SK-N-SH (cell line): ENCODE results near the gene MOCOS. TPM values are rescaled to one million over a fixed set of nuclear protein-coding genes. Genes with fewer than 3 reads are reported as not detected.

Experiments
- CTCF ChIA-PET: fragments of 300-600, 350-600 bp; formaldehyde crosslinking; extraction: SDS; loops from one replicate; lab custom pipeline; 2021; lab: Yijun Ruan, JAX
- POLR2A ChIA-PET: fragments of 350-600 bp; sonication (Branson Sonifier 250); formaldehyde crosslinking; extraction: SDS; loops from one replicate; lab custom pipeline; 2020; ENCODE audit warnings: antibody characterized with exemption, inconsistent platforms; lab: Yijun Ruan, JAX
- DNase-seq: peaks from one replicate; pipeline ENCODE4 v3.0.0; 2012
- H2AFZ ChIP-seq: fragments of 200-600 bp; sonication (generic); 2 replicates; pipeline ENCODE4 v1.8.1; 2016; ENCODE audit warnings: antibody characterized with exemption, mild to moderate bottlenecking, low read depth
- H3F3A ChIP-seq: fragments of 200-600 bp; sonication (generic); replicated peaks from 2 replicates; pipeline ENCODE3; 2016; ENCODE audit warnings: antibody characterized with exemption, mild to moderate bottlenecking; ENCODE audit not compliant: insufficient read depth
- H3K27ac ChIP-seq, 2 experiments: fragments of 200-500 bp in 1 of 2; fragments of 200-600 bp in 1 of 2; sonication (Bioruptor generic) in 1 of 2; sonication (generic), shearing (Covaris generic) in 1 of 2; 2 replicates each; pipeline versions ENCODE4 v1.5.1 to v1.6.1; 2014 to 2016; ENCODE audit warnings: low read depth in 2 of 2, inconsistent platforms in 1 of 2, low read length in 1 of 2, mild to moderate bottlenecking in 1 of 2, mixed read lengths in 1 of 2
- H3K27me3 ChIP-seq: fragments of 200-600 bp; sonication (generic), shearing (Covaris generic); 2 replicates; pipeline ENCODE4 v1.6.1; 2016; ENCODE audit warnings: mixed run types; ENCODE audit not compliant: insufficient read depth
- H3K36me3 ChIP-seq, 2 experiments: fragments of 200-500 bp in 1 of 2; fragments of 200-600 bp in 1 of 2; sonication (Bioruptor generic) in 1 of 2; sonication (generic) in 1 of 2; replicated peaks in 1 of 2; 2 replicates each; pipeline versions ENCODE3 to v1.5.1; 2014 to 2016; ENCODE audit warnings: low read length in 1 of 2, mild to moderate bottlenecking in 1 of 2; ENCODE audit not compliant: insufficient read depth in 2 of 2, control insufficient read depth in 1 of 2
- H3K4me1 ChIP-seq, 2 experiments: fragments of 200-500 bp in 1 of 2; fragments of 200-600 bp in 1 of 2; sonication (Bioruptor generic) in 1 of 2; sonication (generic), shearing (Covaris generic) in 1 of 2; 2 replicates each; pipeline versions ENCODE4 v1.5.1 to v1.6.1; 2014 to 2016; ENCODE audit warnings: low read depth in 1 of 2, low read length in 1 of 2, mixed run types in 1 of 2; ENCODE audit not compliant: insufficient read depth in 2 of 2, control insufficient read depth in 1 of 2
- H3K4me2 ChIP-seq: fragments of 200-600 bp; sonication (generic), shearing (Covaris generic); 2 replicates; pipeline ENCODE4 v1.6.1; 2017; ENCODE audit warnings: mixed run types
- H3K4me3 ChIP-seq, 2 experiments: fragments of 200-500 bp in 1 of 2; fragments of 200-600 bp in 1 of 2; sonication (Bioruptor generic) in 1 of 2; sonication (generic), shearing (Covaris generic) in 1 of 2; 2 replicates each; pipeline versions ENCODE4 v1.5.1 to v1.8.1; 2014 to 2016; ENCODE audit warnings: low read depth in 2 of 2, inconsistent platforms in 1 of 2, low read length in 1 of 2, mild to moderate bottlenecking in 1 of 2, mixed read lengths in 1 of 2, moderate library complexity in 1 of 2
- H3K79me2 ChIP-seq: fragments of 200-600 bp; sonication (generic); 2 replicates; pipeline ENCODE4 v1.8.1; 2017; ENCODE audit warnings: mild to moderate bottlenecking; ENCODE audit not compliant: insufficient read depth
- H3K9ac ChIP-seq: fragments of 200-600 bp; sonication (generic); 2 replicates; pipeline ENCODE4 v1.6.1; 2017; ENCODE audit warnings: mixed run types
- H3K9me2 ChIP-seq: fragments of 200-600 bp; sonication (generic); 2 replicates; pipeline ENCODE4 v1.6.1; 2017; ENCODE audit warnings: mixed run types
- H3K9me3 ChIP-seq: fragments of 200-600 bp; sonication (generic); 2 replicates; pipeline ENCODE4 v1.6.1; 2017; ENCODE audit warnings: mixed run types, mild to moderate bottlenecking, moderate library complexity
- H4K20me1 ChIP-seq: fragments of 200-600 bp; sonication (generic); 2 replicates; pipeline ENCODE4 v1.6.1; 2017; ENCODE audit warnings: mild to moderate bottlenecking, mixed run types; ENCODE audit not compliant: insufficient read depth
- CHD2 ChIP-seq: fragments of 150-350 bp; IDR thresholded peaks from 2 replicates; pipeline ENCODE4 v1.6.1; 2018; ENCODE audit warnings: low read length; ENCODE audit not compliant: partially characterized antibody
- ELF1 ChIP-seq: IDR thresholded peaks from 2 replicates; pipeline ENCODE4 v1.4.0; 2012
- EP300 ChIP-seq, 2 experiments: IDR thresholded peaks; 2 replicates each; pipeline versions ENCODE4 v1.4.0 to v1.6.1; 2012; ENCODE audit warnings: borderline replicate concordance in 1 of 2, low read depth in 1 of 2, low read length in 1 of 2
- FOSL2 ChIP-seq: IDR thresholded peaks from 2 replicates; pipeline ENCODE4 v1.4.0; 2012; ENCODE audit warnings: low read depth, mild to moderate bottlenecking, moderate library complexity, borderline replicate concordance
- FOXJ3 ChIP-seq: sonication (generic); formaldehyde crosslinking; IDR thresholded peaks from 2 replicates; pipeline ENCODE4 v1.5.1; 2020; ENCODE audit warnings: mild to moderate bottlenecking, missing genetic modification reagents
- FOXM1 ChIP-seq: IDR thresholded peaks from 2 replicates; pipeline ENCODE4 v1.4.0; 2012; ENCODE audit warnings: low read depth, mild to moderate bottlenecking
- IRF3 ChIP-seq: fragments of 150-350 bp; IDR thresholded peaks from 2 replicates; pipeline ENCODE4 v1.6.1; 2016; ENCODE audit warnings: mild to moderate bottlenecking, low read depth, low read length
- JUND ChIP-seq: IDR thresholded peaks from 2 replicates; pipeline ENCODE4 v1.4.0; 2012
- MEF2A ChIP-seq: IDR thresholded peaks from 2 replicates; pipeline ENCODE4 v1.4.0; 2012; ENCODE audit warnings: low read depth, borderline replicate concordance
- RAD21 ChIP-seq: IDR thresholded peaks from 2 replicates; pipeline ENCODE4 v1.6.1; 2012; ENCODE audit warnings: mild to moderate bottlenecking, low read length
- RCOR1 ChIP-seq: fragments of 150-350 bp; IDR thresholded peaks from 2 replicates; pipeline ENCODE4 v1.6.1; 2017; ENCODE audit warnings: antibody characterized with exemption, low read length
- REST ChIP-seq: IDR thresholded peaks from 2 replicates; pipeline ENCODE4 v1.6.1; 2012; ENCODE audit warnings: mild to moderate bottlenecking, low read depth, low read length, moderate library complexity
- RXRA ChIP-seq: IDR thresholded peaks from 2 replicates; pipeline ENCODE4 v1.4.0; 2012; ENCODE audit warnings: low read depth, mild to moderate bottlenecking, borderline replicate concordance
- SIN3A ChIP-seq: IDR thresholded peaks from 2 replicates; pipeline ENCODE4 v1.6.1; 2012; ENCODE audit warnings: low read depth, mild to moderate bottlenecking, low read length, moderate library complexity, borderline replicate concordance
- SMC3 ChIP-seq: IDR thresholded peaks from 2 replicates; pipeline ENCODE4 v1.6.1; 2012; ENCODE audit warnings: low read depth, low read length, improper control_type of control experiment
- WGBS: methylation state at CpG from one replicate; pipeline ENCODE4 v1.1.6; 2017; ENCODE audit warnings: low lambda C conversion rate; 5-methylcytosine and 5-hydroxymethylcytosine counted together
- polyA plus RNA-seq, 3 experiments: library from polyadenylated mRNA; depleted of rRNA; stranded (reverse); fragments of >200 nt; gene quantifications; 2 replicates each; pipeline ENCODE4 v1.2.3, GENCODE V29; 2012
- TF ChIP-seq, protein P1 (sequence below): IDR thresholded peaks from 2 replicates; pipeline ENCODE4 v1.4.0; 2012; ENCODE audit warnings: low read depth, borderline replicate concordance
- TF ChIP-seq, protein P2 (sequence below): IDR thresholded peaks from 2 replicates; pipeline ENCODE4 v1.4.0; 2012; ENCODE audit warnings: low read depth, borderline replicate concordance

The MOCOS gene
- polyA plus RNA-seq, 1 of the 3 experiments (the other 2 are of a cell fraction), result 1.2 TPM

DNA sequence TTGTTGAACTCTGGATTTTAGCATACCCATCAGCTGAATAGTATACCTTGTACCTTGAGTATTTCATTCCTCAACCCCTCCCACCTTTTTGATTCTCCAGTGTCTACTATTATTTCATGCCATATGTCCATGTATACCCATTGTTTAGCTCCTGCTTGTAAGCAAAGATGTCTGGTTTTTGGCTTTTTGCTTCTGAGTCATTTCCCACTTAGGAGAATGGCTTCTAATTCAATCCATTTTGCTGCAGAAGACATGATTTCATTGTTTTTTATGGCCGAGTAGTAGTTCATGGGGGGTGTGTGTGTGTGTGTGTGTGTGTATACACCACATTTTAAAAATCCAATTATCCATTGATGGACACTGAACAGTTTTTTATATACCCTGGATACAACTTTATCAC is 24.3 kb upstream of the MOCOS start:
- TF ChIP-seq RCOR1 (no peak), ELF1 (no peak), JUND (no peak), EP300 (IDR thresholded peaks at IDR 0.05; ENCODE audit: borderline replicate concordance in 1 of 2, low read depth in 1 of 2, low read length in 1 of 2) (no peak), FOXM1 (no peak), CHD2 (no peak), IRF3 (no peak), REST (no peak), MEF2A (no peak), FOSL2 (no peak), SMC3 (no peak), RAD21 (no peak), RXRA (no peak), SIN3A (no peak), FOXJ3 (no peak)
- TF ChIP-seq, protein P1, sequence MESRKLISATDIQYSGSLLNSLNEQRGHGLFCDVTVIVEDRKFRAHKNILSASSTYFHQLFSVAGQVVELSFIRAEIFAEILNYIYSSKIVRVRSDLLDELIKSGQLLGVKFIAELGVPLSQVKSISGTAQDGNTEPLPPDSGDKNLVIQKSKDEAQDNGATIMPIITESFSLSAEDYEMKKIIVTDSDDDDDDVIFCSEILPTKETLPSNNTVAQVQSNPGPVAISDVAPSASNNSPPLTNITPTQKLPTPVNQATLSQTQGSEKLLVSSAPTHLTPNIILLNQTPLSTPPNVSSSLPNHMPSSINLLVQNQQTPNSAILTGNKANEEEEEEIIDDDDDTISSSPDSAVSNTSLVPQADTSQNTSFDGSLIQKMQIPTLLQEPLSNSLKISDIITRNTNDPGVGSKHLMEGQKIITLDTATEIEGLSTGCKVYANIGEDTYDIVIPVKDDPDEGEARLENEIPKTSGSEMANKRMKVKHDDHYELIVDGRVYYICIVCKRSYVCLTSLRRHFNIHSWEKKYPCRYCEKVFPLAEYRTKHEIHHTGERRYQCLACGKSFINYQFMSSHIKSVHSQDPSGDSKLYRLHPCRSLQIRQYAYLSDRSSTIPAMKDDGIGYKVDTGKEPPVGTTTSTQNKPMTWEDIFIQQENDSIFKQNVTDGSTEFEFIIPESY, result no peak
- TF ChIP-seq, protein P2, sequence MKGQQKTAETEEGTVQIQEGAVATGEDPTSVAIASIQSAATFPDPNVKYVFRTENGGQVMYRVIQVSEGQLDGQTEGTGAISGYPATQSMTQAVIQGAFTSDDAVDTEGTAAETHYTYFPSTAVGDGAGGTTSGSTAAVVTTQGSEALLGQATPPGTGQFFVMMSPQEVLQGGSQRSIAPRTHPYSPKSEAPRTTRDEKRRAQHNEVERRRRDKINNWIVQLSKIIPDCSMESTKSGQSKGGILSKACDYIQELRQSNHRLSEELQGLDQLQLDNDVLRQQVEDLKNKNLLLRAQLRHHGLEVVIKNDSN, result no peak
- Histone ChIP-seq H4K20me1 (no peaks in the 10 kb centered on the region), H3F3A (peaks cover 14% of the 10 kb centered on the region), H3K79me2 (peaks cover 27% of the 10 kb centered on the region), H3K27me3 (no peaks in the 10 kb centered on the region), H3K9ac (no peak overlapping the region), H3K4me2 (no peak overlapping the region), H3K4me3 (no peak overlapping the region), H3K9me2 (no peaks in the 10 kb centered on the region), H3K9me3 (no peaks in the 10 kb centered on the region), H3K27ac (no peak overlapping the region), H3K36me3 (peaks cover 79 to 85% of the 10 kb centered on the region in 2 experiments), H3K4me1 (peaks cover 0 to 3% of the 10 kb centered on the region in 2 experiments; a peak in 1 of 4 replicates), H2AFZ (no peak overlapping the region)
- WGBS, result 73% methylated on average over 1 of the region's 1 CpG
- ChIA-PET CTCF (no interaction called here), POLR2A (no interaction called here)
- DNase-seq, result no peak
